ENCODE results near the gene TIMM50. TPM values are rescaled to one million over a fixed set of nuclear protein-coding genes. Genes with fewer than 3 reads are reported as not detected.
"Not testable (repeated sequence)": the region's sequence is repeated elsewhere in the genome, so short reads cannot be mapped to it uniquely, and the experiment has no call there.

Gene TIMM50
- 67.6 and 68.0 TPM in 2 replicates for total RNA-seq

GRCh38 chr19:39480337-39481228, at the start of gene TIMM50:
TSS of gene TIMM50 (plus strand) at chr19:39480838. CDS start at chr19:39480854, 16 bp downstream.
- intact Hi-C loops (cut with micrococcal nuclease), result loop anchor here (1.0 to 2.0 kb wide), 8 partner anchors 20 to 354 kb away; partner anchors contain the start of genes DYRK1B, EID2, EID2B and MED29

- intact Hi-C loops (cut with micrococcal nuclease), result loop anchor here (10.0 kb wide), 1 partner anchor 1058 kb away; the partner anchor contains the start of gene PSMD8
Measured at GRCh38 chr19:39432677-39433025, 48.0 kb upstream of the TIMM50 start.

- intact Hi-C loops (cut with micrococcal nuclease), result loop anchor here (10.0 kb wide), 1 partner anchor 1059 kb away; the partner anchor contains the start of gene PSMD8
Measured at GRCh38 chr19:39433480-39434079, 47.1 kb upstream of the TIMM50 start.

GRCh38 chr19:39434123-39435076, 46.2 kb upstream of the TIMM50 start:
- intact Hi-C loops (cut with micrococcal nuclease), result loop anchor here (1.0 to 10.0 kb wide), 3 partner anchors 22 to 1060 kb away; partner anchors contain the start of genes MED29, PAF1, PLEKHG2 and PSMD8

- intact Hi-C loops (cut with micrococcal nuclease), result loop anchor here (1.0 to 10.0 kb wide), 5 partner anchors 10 to 1061 kb away; partner anchors contain the start of genes EID2B, MED29, PAF1 and PLEKHG2
Measured at GRCh38 chr19:39435499-39436349, 44.9 kb upstream of the TIMM50 start, which contains the start of gene RPS16. TSS of gene RPS16 (minus strand) at chr19:39435949. CDS start at chr19:39435895, 54 bp downstream.

GRCh38 chr19:39436350-39436716, 44.3 kb upstream of the TIMM50 start:
- intact Hi-C loops (cut with micrococcal nuclease), result loop anchor here (1.0 to 10.0 kb wide), 3 partner anchors 9 to 1062 kb away; partner anchors contain the start of genes EID2B, PSMD8 and SUPT5H

- intact Hi-C loops (cut with micrococcal nuclease), result loop anchor here (10.0 kb wide), 1 partner anchor 1064 kb away; the partner anchor contains the start of gene PSMD8
Measured at GRCh38 chr19:39438270-39438934, 42.2 kb upstream of the TIMM50 start.

- intact Hi-C loops (cut with micrococcal nuclease), result loop anchor here (1.0 to 5.0 kb wide), 12 partner anchors 8 to 904 kb away; partner anchors contain the start of genes C19orf47, EID2, EID2B and FBL
Measured at GRCh38 chr19:39444598-39445195, 35.9 kb upstream of the TIMM50 start.

GRCh38 chr19:39445196-39446111, 35.2 kb upstream of the TIMM50 start, which contains the start of gene SUPT5H:
TSS of gene SUPT5H (plus strand) at chr19:39445582. CDS start at chr19:39445891, 309 bp downstream.
- intact Hi-C loops (cut with micrococcal nuclease), result loop anchor here (1.0 to 5.0 kb wide), 12 partner anchors 9 to 903 kb away; partner anchors contain the start of genes C19orf47, EID2, EID2B and FBL

- intact Hi-C loops (cut with micrococcal nuclease), result loop anchor here (5.0 kb wide), 1 partner anchor 401 kb away; the partner anchor contains the start of gene FBL
Measured at GRCh38 chr19:39446365-39447084, 34.1 kb upstream of the TIMM50 start.

- intact Hi-C loops (cut with micrococcal nuclease), result loop anchor here (5.0 kb wide), 1 partner anchor 399 kb away; the partner anchor contains the start of gene FBL
Measured at GRCh38 chr19:39448271-39448670, 32.4 kb upstream of the TIMM50 start.

- intact Hi-C loops (cut with micrococcal nuclease), result loop anchor here (5.0 kb wide), 1 partner anchor 398 kb away; the partner anchor contains the start of gene FBL
Measured at GRCh38 chr19:39449116-39449797, 31.4 kb upstream of the TIMM50 start.

GRCh38 chr19:39451257-39451656, 29.4 kb upstream of the TIMM50 start:
- intact Hi-C loops (cut with micrococcal nuclease), result not testable (repeated sequence)

GRCh38 chr19:39463403-39463802, 17.2 kb upstream of the TIMM50 start:
- intact Hi-C loops (cut with micrococcal nuclease), result no loop called here

- intact Hi-C loops (cut with micrococcal nuclease), result no loop called here
Measured at GRCh38 chr19:39465956-39466747, 14.5 kb upstream of the TIMM50 start.
